Ishikawa (cell line): Measurements from ENCODE around the gene PLXNB1.

Source experiments
- CEBPB ChIP-seq: IDR thresholded peaks from 2 replicates; pipeline ENCODE4 v1.6.1; 2012
- CREB1 ChIP-seq: IDR thresholded peaks from 2 replicates; pipeline ENCODE4 v1.6.1; 2012; ENCODE audit warnings: low read depth
- EP300 ChIP-seq: IDR thresholded peaks from 2 replicates; pipeline ENCODE4 v1.6.1; 2012; ENCODE audit warnings: borderline replicate concordance
- RAD21 ChIP-seq: IDR thresholded peaks from 2 replicates; pipeline ENCODE4 v1.6.1; 2012; ENCODE audit warnings: low read depth
- TAF1 ChIP-seq: IDR thresholded peaks from 2 replicates; pipeline ENCODE4 v1.6.1; 2012; ENCODE audit warnings: low read depth, mild to moderate bottlenecking
- TCF12 ChIP-seq: IDR thresholded peaks from 2 replicates; pipeline ENCODE4 v1.6.1; 2012; ENCODE audit warnings: low read depth
- TEAD4 ChIP-seq: IDR thresholded peaks from 2 replicates; pipeline ENCODE4 v1.6.1; 2012
- YY1 ChIP-seq: IDR thresholded peaks from 2 replicates; pipeline ENCODE4 v1.6.1; 2012; ENCODE audit warnings: low read depth
- TF ChIP-seq, protein P1 (sequence below): IDR thresholded peaks from 2 replicates; pipeline ENCODE4 v1.6.1; 2012

DNA sequence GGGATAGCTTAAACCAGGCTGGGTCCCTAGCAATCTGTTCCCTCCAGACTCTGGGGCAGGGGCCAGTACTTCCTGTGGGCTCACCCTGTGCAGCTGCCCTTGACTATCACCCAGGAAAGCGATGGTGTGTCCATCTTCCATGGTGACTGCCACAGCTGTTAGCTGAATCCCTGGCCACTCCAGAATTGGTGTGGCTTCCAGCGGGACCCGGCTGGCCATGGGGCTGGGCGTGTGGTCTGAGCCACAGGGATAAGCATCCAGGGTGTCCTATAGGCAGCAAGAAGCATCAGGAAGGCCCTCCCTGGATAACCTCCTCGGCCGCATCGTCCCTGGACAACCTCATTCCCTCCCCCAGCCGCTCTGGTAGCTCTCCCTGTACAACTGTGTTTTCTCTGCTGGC, 7.2 kb downstream of the PLXNB1 start:
- TF ChIP-seq TAF1 (no peak), CEBPB (no peak), EP300 (no peak), CREB1 (no peak), YY1 (no peak), RAD21 (no peak), TEAD4 (no peak), TCF12 (no peak)
- TF ChIP-seq, protein P1, sequence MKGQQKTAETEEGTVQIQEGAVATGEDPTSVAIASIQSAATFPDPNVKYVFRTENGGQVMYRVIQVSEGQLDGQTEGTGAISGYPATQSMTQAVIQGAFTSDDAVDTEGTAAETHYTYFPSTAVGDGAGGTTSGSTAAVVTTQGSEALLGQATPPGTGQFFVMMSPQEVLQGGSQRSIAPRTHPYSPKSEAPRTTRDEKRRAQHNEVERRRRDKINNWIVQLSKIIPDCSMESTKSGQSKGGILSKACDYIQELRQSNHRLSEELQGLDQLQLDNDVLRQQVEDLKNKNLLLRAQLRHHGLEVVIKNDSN = no peak
